Measurements from ENCODE around the gene NET1.

DNA sequence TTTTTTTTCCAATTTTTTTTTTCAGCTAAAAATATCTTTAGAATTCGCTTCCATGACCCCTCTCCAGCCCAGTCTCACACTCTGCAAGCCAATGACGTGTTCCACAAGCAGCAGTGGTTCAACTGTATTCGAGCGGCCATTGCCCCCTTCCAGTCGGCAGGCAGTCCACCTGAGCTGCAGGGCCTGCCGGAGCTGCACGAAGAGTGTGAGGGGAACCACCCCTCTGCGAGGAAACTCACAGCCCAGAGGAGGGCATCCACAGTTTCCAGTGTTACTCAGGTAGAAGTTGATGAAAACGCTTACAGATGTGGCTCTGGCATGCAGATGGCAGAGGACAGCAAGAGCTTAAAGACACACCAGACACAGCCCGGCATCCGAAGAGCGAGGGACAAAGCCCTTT lies 44.2 kb downstream of the NET1 start:
- TF ChIP-seq, protein P1, sequence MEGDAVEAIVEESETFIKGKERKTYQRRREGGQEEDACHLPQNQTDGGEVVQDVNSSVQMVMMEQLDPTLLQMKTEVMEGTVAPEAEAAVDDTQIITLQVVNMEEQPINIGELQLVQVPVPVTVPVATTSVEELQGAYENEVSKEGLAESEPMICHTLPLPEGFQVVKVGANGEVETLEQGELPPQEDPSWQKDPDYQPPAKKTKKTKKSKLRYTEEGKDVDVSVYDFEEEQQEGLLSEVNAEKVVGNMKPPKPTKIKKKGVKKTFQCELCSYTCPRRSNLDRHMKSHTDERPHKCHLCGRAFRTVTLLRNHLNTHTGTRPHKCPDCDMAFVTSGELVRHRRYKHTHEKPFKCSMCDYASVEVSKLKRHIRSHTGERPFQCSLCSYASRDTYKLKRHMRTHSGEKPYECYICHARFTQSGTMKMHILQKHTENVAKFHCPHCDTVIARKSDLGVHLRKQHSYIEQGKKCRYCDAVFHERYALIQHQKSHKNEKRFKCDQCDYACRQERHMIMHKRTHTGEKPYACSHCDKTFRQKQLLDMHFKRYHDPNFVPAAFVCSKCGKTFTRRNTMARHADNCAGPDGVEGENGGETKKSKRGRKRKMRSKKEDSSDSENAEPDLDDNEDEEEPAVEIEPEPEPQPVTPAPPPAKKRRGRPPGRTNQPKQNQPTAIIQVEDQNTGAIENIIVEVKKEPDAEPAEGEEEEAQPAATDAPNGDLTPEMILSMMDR (conservative IDR thresholded peaks at IDR 0.05): no peak
- TF ChIP-seq ZFX (IDR thresholded peaks at IDR 0.05): no peak

Data from C4-2B (cell line).